Amniotic stem cell (primary cell): ENCODE data around the gene AFG1L.

Experiments used
- DNase-seq: peaks from one replicate; lab custom pipeline; 2025; lab: John Stamatoyannopoulos, UW

The AFG1L gene

DNA sequence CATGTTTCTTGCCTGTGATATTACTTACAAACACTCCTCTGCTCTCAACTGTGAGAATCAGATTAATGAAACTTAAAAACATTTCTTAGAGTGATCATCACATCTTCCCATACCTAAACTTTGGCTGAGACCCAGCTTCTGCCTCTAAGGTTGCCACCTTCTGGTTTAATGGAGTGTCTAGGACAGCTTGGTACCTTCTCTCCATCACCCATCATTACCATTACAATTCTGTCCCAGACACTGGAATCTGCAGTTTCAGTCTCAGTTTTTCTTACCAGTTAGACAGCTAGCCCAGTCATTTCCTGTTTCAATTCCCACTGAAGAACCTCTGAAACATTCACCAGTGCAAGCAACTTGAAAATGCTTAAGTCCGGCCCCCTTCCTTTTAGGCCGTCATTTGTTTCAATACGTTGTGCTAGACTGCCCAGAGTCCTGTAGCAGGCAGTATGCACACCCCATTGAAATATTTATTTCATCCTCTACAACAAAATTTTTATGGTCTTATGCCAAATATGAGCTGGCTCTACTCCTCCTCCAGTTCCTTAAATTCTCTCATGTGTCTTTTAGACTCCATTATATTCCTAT, 158.8 kb downstream of the AFG1L start:
- DNase-seq, result no peak

DNA sequence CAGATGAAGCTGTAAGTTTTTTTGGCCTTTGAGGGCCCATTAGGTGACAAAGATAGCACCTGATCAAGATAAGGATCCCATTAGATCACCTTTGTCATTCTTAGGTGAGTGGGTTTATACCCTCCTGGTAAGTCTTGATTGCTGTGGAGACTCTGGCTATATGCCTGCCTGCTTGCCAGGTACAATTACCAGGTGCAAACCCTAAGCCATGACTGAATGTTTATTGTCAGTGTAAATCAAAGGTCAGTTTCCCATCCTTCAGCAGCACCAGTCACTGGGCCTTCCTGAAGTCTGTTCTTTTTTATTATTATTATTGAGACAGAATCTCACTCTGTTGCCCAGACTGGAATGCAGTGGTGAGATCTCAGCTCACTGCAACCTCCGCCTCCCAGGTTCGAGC, 159.5 kb downstream of the AFG1L start:
- DNase-seq, result no peak

DNA sequence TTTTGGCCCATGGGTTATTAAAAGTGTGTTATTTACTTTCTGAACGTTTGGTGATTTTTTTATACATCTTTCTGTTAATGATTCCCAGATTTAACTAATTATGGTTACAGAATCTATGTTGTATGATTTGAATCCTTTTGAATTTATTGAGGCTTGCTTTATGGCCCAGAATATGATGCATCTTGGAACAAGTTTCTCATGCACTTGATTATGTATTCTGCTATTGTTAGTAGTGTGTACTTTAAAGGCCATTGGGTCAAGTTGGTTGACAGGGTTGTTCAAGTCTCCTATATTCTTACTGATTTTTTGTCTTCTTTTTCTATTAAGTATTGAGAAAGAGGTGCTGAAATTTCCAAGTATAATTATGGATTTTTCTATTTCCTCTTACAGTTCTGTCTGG, 160.8 kb downstream of the AFG1L start:
- no peak for DNase-seq

GRCh38 chr6:108463784-108464183, 168.9 kb downstream of the AFG1L start:
- DNase-seq, result no peak

DNA sequence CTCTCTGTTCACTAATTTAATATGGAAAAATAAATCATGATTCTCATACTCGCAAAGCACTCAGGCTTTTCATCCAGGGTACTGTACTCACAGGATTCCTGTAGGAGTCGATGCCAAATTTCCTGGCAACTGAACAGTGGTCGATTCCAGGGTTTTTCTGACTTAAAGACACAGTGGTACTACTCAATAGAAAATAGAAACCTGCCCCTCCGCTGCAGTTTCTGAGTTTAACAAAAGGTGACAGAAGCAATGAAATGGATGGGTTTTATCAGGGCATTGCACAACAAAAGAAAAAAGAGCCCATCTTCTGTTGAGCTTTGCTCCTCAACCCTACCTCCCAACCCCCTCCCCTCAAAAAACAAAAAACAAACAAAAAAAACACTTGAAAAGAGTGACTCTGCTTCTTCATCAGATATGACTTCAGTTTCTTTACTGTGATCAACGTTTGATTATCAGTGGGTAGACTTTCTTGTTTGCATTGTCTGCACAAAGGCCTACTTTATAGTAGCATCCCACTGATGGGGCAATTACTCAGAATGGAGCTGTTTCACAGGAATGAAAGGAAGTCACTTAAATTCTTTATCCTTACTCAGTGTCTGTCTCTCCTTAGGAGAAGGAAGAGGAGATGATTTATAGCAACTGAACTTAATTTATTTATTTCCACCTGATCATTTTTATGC, 169.7 kb downstream of the AFG1L start:
- no peak for DNase-seq

- DNase-seq, result no peak
Measured at GRCh38 chr6:108465098-108465495, 170.2 kb downstream of the AFG1L start.

DNA sequence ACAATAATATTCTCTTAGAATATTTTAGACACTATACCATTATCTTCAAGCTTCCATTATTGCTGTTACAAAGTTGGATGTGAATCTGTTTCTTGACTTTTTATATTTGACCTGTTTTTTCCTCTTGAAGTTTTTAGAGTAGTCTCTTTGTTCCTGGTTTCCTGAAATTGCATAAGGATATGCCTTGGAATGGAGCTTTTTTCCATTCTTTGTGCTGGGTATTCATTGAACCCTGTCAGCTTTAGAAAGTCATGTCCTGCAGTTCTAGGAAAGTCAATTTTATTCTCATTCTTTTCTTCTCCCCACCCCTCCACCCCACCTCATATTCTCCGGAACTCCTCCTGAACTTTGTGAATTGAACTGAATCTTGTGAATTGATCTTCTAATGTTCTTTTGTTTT, 173.5 kb downstream of the AFG1L start:
- no peak for DNase-seq

GRCh38 chr6:108469316-108469715, 174.5 kb downstream of the AFG1L start:
- no peak for DNase-seq

GRCh38 chr6:108473197-108473596, 178.3 kb downstream of the AFG1L start:
- DNase-seq, result no peak

DNA sequence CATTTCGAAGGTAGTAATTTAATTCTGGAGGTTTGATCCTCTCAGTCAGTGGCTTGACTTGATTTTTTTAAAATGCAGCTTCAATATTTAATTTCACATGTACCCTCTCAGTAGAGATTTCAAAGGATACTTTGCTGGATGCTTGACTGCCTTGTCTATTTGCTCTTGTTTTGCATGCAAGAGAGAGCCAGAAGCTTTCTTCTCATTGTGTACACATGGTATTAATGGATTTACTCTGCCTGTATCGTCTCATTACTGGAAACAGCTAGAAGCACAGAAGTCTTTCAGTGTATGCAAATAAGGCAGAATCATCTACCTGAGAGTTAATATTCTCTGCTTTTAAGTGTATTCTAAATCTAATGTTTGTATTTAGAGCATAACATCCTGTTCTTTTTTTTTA, 181.5 kb downstream of the AFG1L start:
- DNase-seq, result no peak

DNA sequence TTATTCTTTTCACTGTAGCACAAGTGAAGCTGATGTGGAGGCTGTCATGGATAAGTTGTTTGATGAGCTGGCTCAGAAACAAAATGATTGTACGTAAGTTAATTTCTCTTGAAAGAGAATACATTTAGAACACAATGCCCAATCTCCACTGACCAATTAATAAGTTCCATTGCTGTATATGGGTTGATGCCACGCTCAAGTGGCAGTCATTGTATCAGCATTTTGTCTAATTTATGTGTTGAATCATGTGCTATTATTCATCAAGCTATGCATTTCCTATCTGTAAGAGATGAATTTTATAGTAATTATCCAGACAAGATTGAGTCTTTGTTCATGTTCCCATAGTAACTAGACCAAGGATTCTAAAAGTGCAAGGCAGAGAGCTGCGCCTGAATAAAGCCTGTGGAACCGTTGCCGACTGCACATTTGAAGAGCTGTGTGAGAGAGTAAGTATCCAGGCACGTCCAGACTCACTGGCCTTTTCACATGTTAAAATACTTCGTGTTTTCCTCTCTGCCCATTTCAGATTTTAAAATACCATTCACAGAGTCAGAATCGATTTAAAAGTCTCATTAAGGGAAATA, 182.1 kb downstream of the AFG1L start:
- DNase-seq, result no peak

GRCh38 chr6:108482559-108482958, 187.7 kb downstream of the AFG1L start:
- no peak for DNase-seq

DNA sequence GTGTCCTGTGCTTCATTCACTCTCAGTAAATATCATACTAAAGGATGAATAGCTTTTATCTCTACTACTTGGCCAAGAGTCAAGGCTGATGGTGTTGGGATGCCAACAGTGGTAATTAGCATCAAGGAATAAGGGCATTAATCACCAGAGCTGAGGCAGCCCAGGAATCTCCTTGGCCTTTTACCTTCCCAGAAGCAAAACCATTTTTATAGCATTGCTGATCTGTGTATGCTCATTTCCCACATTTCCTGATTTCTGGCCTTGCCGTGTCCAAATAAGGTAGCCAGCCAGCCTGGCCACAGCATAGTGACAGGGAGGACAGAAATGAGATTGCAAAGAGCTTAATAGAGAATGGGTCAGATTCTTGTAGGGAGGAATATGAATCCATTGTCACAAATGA, 189.2 kb downstream of the AFG1L start:
- no peak for DNase-seq

GRCh38 chr6:108489699-108490098, 194.8 kb downstream of the AFG1L start:
- no peak for DNase-seq

- DNase-seq, result peak; percentile 22
Measured at GRCh38 chr6:108492131-108492766, 197.4 kb downstream of the AFG1L start.

- no peak for DNase-seq
Measured at GRCh38 chr6:108494434-108494833, 199.6 kb downstream of the AFG1L start.

GRCh38 chr6:108497883-108498282, 203.0 kb downstream of the AFG1L start:
- DNase-seq, result no peak

DNA sequence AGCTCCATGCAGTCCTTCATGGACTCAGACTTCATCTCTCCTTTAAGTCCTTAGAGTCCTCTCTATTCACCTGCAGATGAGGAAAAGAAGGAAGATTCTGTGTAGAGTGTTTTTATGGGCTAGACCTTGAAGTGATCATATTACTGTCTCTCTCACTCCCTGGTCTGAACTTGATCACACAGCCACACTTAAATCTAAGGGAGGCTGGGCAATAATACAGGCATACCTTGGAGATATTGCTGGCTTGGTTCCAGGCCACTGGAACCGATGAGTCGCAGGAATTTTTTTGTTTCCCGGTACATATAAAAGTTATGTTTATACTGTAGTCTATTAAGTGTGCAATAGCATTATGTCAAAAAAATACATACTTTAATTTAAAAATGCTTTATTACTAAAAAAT, 206.7 kb downstream of the AFG1L start:
- DNase-seq, result no peak

- DNase-seq, result no peak
Measured at GRCh38 chr6:108502832-108503231, 208.0 kb downstream of the AFG1L start.

GRCh38 chr6:108507316-108507715, 212.5 kb downstream of the AFG1L start:
- DNase-seq, result no peak

DNA sequence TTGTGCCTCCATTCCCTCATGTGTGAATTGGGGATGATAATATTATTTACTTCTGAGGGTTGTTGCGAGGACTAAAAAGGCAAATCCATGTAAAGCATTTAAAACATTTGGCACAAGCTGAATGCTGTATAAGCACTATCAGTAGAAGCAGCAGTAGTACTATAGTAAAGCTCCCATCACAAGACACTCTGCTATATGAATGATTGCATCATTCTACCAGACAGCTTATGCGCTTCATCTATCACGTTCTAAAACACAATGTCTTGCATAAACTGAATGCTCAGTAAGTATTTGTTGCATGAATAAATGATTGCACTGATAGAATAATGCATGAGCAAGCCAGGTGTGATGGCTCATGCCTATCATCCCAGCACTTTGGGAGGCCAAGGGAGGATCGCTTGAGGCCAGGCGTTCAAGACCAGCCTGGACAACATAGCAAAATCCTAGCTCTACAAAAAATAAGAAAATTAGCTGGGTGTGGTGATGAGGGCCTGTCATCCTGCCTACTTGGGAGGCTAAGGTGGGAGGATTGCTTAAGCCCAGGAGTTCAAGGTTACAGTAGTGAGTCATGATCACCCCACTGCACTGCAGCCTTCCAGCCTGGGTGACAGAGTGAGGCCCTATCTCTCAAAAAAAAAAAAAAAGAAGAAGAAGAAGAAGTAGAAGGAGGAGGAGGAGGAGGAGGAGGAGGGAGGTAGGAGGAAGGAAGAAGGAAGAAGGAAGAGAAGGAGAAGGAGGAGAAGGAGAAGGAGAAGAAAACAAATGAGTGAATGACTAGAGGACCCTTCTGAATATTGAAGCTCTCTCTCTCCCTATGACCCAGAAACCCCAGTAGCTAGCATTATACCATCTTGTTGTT, 215.8 kb downstream of the AFG1L start:
- DNase-seq, result no peak
